Measurements from ENCODE around the gene SLCO2A1.

The SLCO2A1 gene

DNA sequence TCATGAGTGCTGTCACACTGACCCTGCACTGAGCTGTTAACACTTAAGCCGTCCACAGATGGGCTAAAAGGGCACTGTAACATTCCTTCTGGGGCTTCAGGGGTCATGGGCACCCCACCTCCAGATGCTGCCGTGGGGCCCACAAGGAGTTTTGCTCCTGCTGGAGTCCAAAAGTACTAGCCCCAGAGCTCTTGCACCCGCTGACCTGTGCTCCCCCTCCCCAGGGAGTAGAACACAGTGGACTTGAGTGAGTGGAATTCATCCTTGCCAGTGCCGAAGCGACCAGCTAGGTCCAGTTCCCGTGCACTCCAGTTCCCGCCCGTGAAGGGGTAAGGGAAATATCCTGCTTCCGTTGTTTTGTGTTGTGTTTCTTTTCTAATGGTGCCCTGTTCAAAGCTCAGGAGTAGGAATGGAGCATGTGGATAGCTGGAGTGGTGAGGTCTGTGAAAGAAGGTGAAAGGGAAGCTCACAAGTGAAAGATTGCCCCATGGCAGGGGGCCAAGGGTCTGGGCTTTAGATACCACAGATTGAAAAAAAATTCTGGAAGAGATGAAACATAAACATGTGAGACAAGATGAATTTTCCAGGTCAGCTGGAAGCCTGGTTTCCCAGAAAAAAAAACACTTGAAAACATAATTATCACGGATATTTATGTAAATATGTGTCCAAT is 36.6 kb downstream of the SLCO2A1 start:
- TF ChIP-seq Cebpa-rat (IDR thresholded peaks at IDR 0.05), result no peak
- H3K4me1 ChIP-seq, result peaks cover 0 to 29% (median 15%) of the 10 kb centered on the region in 10 experiments; a peak in 13 of 20 replicates

DNA sequence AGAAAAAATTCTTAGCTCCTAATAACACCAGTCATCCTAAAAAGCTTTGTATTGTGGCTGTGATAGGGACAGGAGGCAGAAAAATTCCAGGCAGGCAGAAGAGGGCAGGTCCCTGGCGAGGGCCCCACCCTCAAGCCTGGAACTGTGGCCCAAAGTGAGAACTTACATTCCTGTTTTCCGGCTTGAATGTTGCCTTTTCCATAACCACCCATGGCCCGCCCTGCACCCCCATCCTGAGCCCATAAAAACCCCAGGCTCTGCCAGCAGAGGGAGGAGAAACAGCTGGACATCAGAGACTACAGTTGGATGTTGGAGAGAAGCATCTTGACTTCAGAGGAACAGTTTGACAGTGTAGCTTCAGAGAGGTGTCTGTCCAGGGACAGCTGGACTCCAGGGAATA is 37.3 kb downstream of the SLCO2A1 start:
- H3K4me3 ChIP-seq, result no peak overlapping the region
- H3K27me3 ChIP-seq, result no peaks in the 10 kb centered on the region
- H3K27ac ChIP-seq, result no peak overlapping the region
- H3K4me1 ChIP-seq, result peaks cover 0 to 29% (median 15%) of the 10 kb centered on the region in 10 experiments; a peak in 13 of 20 replicates
- no peaks in the 10 kb centered on the region for H3K9me3 ChIP-seq (replicated peaks in 1 of 11)
- no peak for TF ChIP-seq Cebpa-rat (IDR thresholded peaks at IDR 0.05)
- H3K9ac ChIP-seq, result no peak overlapping the region
- H3K36me3 ChIP-seq, result no peaks in the 10 kb centered on the region
- H3K4me2 ChIP-seq, result peak overlapping the region in 1 of 11 experiments; percentile 30; a peak in 1 of 22 replicates
- H4K20me1 ChIP-seq, result no peaks in the 10 kb centered on the region

More for the DNA sequence above, 36.6 kb downstream of the SLCO2A1 start:
- Histone ChIP-seq H3K9ac (no peak overlapping the region), H4K20me1 (no peaks in the 10 kb centered on the region), H3K27ac (no peak overlapping the region), H3K4me3 (no peak overlapping the region), H3K36me3 (no peaks in the 10 kb centered on the region), H3K9me3 (replicated peaks in 1 of 11) (no peaks in the 10 kb centered on the region), H3K4me2 (no peak overlapping the region), H3K27me3 (no peaks in the 10 kb centered on the region)

DNA sequence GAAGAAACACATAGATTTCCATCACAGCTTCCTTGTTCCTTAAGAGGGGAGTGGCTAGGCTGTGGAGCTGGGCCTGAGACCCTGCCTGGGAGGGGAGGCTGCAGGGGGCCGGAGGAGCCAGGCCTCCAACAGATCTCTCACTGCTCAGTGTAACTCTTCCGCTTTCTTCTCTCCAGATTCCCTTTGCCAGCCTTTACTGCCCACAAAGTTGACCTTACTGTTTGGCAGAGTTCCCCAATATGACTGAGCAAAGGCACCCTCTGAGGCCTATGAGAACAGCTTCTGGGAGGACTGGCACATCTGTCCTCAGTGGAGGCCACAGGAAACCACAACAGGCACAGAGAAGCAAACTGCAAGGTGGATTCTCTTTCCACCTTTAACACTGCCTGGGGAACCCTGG is 38.1 kb downstream of the SLCO2A1 start:
- no peak for TF ChIP-seq Cebpa-rat (IDR thresholded peaks at IDR 0.05)
- Histone ChIP-seq H3K27me3 (no peaks in the 10 kb centered on the region), H3K9me3 (replicated peaks in 1 of 11) (no peaks in the 10 kb centered on the region), H3K27ac (no peak overlapping the region), H4K20me1 (no peaks in the 10 kb centered on the region), H3K4me2 (peak overlapping the region in 7 of 11 experiments; percentile 3 to 37 (median 23); a peak in 10 of 22 replicates), H3K9ac (no peak overlapping the region), H3K4me3 (no peak overlapping the region), H3K36me3 (no peaks in the 10 kb centered on the region), H3K4me1 (peaks cover 2 to 31% (median 16%) of the 10 kb centered on the region in 10 experiments)

DNA sequence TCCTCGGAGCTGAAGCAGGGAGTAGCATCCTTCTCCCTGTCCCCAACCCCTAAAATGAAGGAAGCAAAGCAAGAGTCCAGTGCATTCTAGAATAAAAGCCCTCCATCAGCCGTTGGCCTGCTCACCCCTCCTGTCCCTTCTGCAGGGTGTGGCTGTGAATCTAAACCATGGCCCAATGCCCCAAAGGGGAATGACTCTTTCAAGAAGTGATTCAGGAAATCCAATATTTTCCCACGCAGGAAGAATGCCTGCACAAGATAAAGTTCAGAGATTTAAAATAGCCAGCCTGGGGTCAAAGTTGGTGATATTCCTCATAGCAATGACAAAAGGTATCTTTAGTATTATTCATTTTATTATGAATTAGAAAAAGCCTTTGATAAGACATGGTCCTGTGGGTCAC is 38.5 kb downstream of the SLCO2A1 start:
- no peaks in the 10 kb centered on the region for H3K27me3 ChIP-seq
- no peak overlapping the region for H3K27ac ChIP-seq
- peak overlapping the region in 7 of 11 experiments; percentile 3 to 37 (median 23); a peak in 10 of 22 replicates for H3K4me2 ChIP-seq
- H3K4me1 ChIP-seq, result peaks cover 6 to 35% (median 21%) of the 10 kb centered on the region in 10 experiments
- H3K9ac ChIP-seq, result no peak overlapping the region
- H3K36me3 ChIP-seq, result no peaks in the 10 kb centered on the region
- no peaks in the 10 kb centered on the region for H4K20me1 ChIP-seq
- no peak overlapping the region for H3K4me3 ChIP-seq
- no peaks in the 10 kb centered on the region for H3K9me3 ChIP-seq (replicated peaks in 1 of 11)
- no peak for TF ChIP-seq Cebpa-rat (IDR thresholded peaks at IDR 0.05)

DNA sequence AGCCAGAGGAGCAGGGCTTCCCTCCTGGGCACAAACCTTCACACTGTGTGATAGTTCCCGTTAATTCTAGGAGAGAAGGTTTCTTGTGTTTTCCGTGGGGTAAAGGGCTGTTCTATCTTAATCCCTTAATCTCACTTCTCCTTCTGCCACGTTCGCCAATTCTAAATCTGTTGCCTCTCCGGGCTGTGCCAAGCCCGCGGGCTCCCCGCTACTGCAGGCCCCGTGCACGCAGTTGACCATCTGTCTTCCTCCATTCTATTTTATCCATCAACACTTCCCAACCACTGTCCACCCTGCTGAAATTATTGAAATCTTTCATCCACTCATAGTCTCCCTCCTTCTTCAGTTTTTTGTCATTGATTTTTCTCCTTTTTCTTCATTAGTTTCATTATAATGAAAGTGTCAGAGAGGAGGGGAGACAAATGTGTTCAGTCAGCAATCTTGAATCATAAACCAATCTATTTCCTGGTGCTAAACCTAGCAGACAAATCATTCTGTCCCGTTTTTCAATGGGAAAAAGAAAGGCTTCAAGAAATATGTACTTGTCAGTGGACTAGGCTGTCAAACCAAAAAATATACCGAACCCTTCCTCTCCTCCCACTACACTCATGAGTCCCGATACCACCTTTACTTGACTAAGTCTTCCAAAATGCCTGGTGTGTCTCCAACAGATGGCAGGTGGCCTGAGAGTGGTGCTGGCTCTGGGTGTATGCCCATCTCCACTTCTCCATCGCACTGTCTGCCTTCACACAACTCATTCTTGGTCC is 39.6 kb downstream of the SLCO2A1 start:
- no peaks in the 10 kb centered on the region for H3K9me3 ChIP-seq (replicated peaks in 1 of 11)
- H3K27me3 ChIP-seq, result no peaks in the 10 kb centered on the region
- no peaks in the 10 kb centered on the region for H4K20me1 ChIP-seq
- TF ChIP-seq Cebpa-rat (IDR thresholded peaks at IDR 0.05), result no peak
- H3K4me3 ChIP-seq, result no peak overlapping the region
- no peaks in the 10 kb centered on the region for H3K36me3 ChIP-seq
- peaks cover 6 to 43% (median 31%) of the 10 kb centered on the region in 10 experiments for H3K4me1 ChIP-seq
- H3K9ac ChIP-seq, result no peak overlapping the region
- no peak overlapping the region for H3K27ac ChIP-seq
- H3K4me2 ChIP-seq, result no peak overlapping the region

DNA sequence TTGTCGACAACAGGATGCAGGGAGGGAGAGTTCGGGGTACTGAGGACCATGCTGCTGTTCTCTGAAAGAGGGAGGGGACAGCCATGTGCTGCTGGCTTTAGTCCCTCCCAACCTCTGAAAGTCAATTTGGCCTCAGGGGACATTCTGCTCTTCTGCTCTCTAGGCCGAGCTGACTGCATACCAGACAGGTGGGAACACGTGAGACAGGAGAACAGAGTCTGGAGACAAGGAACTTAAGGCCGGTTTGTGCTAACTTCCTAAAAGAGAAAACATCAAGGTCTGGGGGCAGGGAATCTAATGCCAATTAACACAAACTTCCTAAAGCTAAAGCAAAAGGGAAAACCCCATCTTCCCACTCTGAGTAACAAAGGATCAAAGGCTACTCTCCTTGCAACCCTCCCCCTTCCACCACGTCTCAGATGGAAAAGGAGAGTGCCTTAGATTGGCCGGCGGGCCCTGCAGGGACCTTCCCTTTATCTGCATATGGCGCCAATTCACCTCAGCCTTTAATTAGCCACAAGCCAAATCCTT is 41.0 kb downstream of the SLCO2A1 start:
- no peak overlapping the region for H3K4me3 ChIP-seq
- no peak overlapping the region for H3K27ac ChIP-seq
- no peaks in the 10 kb centered on the region for H4K20me1 ChIP-seq
- no peak overlapping the region for H3K4me2 ChIP-seq
- H3K4me1 ChIP-seq, result peaks cover 11 to 45% (median 39%) of the 10 kb centered on the region in 10 experiments
- H3K9me3 ChIP-seq (replicated peaks in 1 of 11), result no peaks in the 10 kb centered on the region
- TF ChIP-seq Cebpa-rat (IDR thresholded peaks at IDR 0.05), result no peak
- H3K36me3 ChIP-seq, result no peaks in the 10 kb centered on the region
- no peaks in the 10 kb centered on the region for H3K27me3 ChIP-seq
- no peak overlapping the region for H3K9ac ChIP-seq

DNA sequence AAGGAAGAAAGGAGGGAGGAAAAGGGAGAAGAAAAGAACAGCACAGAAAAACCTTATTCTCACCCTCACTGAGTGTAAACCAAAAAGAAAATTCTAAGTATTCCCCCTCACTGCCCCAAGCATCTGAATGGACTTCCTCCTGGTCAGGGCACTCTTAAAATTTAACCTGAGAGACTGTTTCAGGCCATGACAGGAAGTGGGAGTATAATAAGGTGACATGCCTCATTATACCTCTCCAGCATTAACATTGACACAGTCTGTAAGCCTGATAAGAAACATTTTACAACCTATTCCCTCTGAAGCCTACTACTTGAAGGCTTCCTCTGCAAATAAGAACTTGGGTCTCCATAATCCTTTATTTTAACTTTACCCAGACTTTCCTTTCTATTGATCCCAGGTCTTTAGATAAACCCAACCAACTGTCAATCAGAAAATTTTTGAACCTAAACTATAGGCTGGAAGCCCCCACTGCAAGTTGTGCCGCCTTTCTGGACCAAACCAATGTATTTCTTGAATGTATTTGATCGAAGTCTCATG is 41.7 kb downstream of the SLCO2A1 start:
- Histone ChIP-seq H3K27ac (no peak overlapping the region), H3K4me2 (no peak overlapping the region), H3K9ac (no peak overlapping the region), H3K4me1 (peaks cover 11 to 45% (median 39%) of the 10 kb centered on the region in 10 experiments), H3K36me3 (no peaks in the 10 kb centered on the region), H4K20me1 (no peaks in the 10 kb centered on the region), H3K9me3 (replicated peaks in 1 of 11) (no peaks in the 10 kb centered on the region; a peak in 1 of 22 replicates), H3K27me3 (no peaks in the 10 kb centered on the region), H3K4me3 (no peak overlapping the region)
- TF ChIP-seq Cebpa-rat (IDR thresholded peaks at IDR 0.05), result no peak

DNA sequence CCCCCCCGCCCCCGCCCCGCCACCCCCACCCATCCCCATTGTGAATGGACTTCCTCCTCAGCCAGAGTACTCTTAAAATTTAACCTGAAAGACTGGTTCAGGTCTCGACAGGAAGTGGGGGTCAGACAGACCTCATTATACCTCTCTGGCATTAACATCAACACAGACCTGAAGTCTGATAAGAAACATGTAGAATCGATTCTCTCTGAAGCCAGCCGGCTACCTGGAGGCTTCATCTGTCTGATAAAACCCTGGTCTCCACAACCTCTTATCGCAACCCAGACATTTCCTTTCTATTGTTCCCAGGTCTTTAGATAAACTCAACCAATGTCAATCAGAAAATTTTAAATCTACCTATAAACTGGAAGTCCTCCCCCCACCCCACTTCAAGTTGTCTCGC is 42.6 kb downstream of the SLCO2A1 start:
- no peaks in the 10 kb centered on the region; a peak in 1 of 22 replicates for H3K9me3 ChIP-seq (replicated peaks in 1 of 11)
- H4K20me1 ChIP-seq, result no peaks in the 10 kb centered on the region
- H3K4me1 ChIP-seq, result peaks cover 11 to 45% (median 39%) of the 10 kb centered on the region in 10 experiments
- H3K36me3 ChIP-seq, result no peaks in the 10 kb centered on the region
- H3K9ac ChIP-seq, result no peak overlapping the region
- H3K4me3 ChIP-seq, result no peak overlapping the region
- H3K27ac ChIP-seq, result no peak overlapping the region
- H3K27me3 ChIP-seq, result no peaks in the 10 kb centered on the region
- no peak for TF ChIP-seq Cebpa-rat (IDR thresholded peaks at IDR 0.05)
- H3K4me2 ChIP-seq, result no peak overlapping the region

DNA sequence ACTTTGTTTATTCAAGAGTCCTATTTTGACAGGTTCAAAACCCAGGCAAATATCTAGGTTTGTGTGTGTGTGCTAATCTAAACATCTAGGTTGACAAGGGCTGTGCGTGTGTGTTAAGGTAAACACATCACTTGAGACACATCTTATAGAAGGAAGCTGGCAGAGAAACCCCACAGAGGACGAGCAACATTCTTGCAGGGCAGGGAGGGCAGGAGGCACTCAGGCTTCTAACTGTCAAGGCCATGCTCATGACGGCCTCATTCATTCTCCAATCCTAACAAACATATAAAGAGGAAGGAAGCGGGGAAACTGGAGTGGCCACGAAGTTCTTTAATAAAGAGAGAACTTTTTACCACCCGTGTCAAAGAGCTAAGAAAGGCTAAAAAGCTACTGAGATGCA is 43.4 kb downstream of the SLCO2A1 start:
- peaks cover 11 to 38% (median 32%) of the 10 kb centered on the region in 10 experiments for H3K4me1 ChIP-seq
- no peak overlapping the region for H3K4me3 ChIP-seq
- H4K20me1 ChIP-seq, result no peaks in the 10 kb centered on the region
- no peaks in the 10 kb centered on the region; a peak in 1 of 22 replicates for H3K9me3 ChIP-seq (replicated peaks in 1 of 11)
- H3K27ac ChIP-seq, result no peak overlapping the region
- H3K27me3 ChIP-seq, result no peaks in the 10 kb centered on the region
- H3K9ac ChIP-seq, result no peak overlapping the region
- peak overlapping the region; percentile 21 to 82 (median 59); a peak in 21 of 22 replicates for H3K4me2 ChIP-seq
- no peak for TF ChIP-seq Cebpa-rat (IDR thresholded peaks at IDR 0.05)
- no peaks in the 10 kb centered on the region for H3K36me3 ChIP-seq
